Karpas-422 (cell line): ENCODE results near the gene CELF2. TPM values are rescaled to one million over a fixed set of nuclear protein-coding genes. Genes with fewer than 3 reads are reported as not detected.

ENCODE experiments used
- DNase-seq: peaks from one replicate; pipeline ENCODE4 v3.0.0-alpha.2; 2015
- H2AFZ ChIP-seq: fragments of 200-600 bp; sonication (generic); 2 replicates; pipeline ENCODE4 v1.6.1; 2014; ENCODE audit warnings: antibody characterized with exemption, low read length, mixed read lengths
- H3K27ac ChIP-seq: fragments of 200-600 bp; sonication (generic); 2 replicates; pipeline ENCODE4 v1.5.1; 2014; ENCODE audit warnings: mild to moderate bottlenecking, low read length, moderate library complexity
- H3K27me3 ChIP-seq: fragments of 200-600 bp; sonication (generic); 2 replicates; pipeline ENCODE4 v1.6.1; 2014; ENCODE audit warnings: low read length, mixed read lengths
- H3K36me3 ChIP-seq: fragments of 200-600 bp; sonication (generic); 2 replicates; pipeline ENCODE4 v1.6.1; 2014; ENCODE audit warnings: low read length, mixed read lengths; ENCODE audit not compliant: insufficient read depth
- H3K4me1 ChIP-seq: fragments of 200-600 bp; sonication (generic); 2 replicates; pipeline ENCODE4 v1.6.1; 2014; ENCODE audit warnings: mild to moderate bottlenecking, low read length, mixed read lengths
- H3K4me2 ChIP-seq: fragments of 200-600 bp; sonication (generic); 2 replicates; pipeline ENCODE4 v1.6.1; 2014; ENCODE audit warnings: low read length, low read depth, mild to moderate bottlenecking; ENCODE audit not compliant: poor library complexity, severe bottlenecking
- H3K4me3 ChIP-seq: fragments of 200-600 bp; sonication (generic); 2 replicates; pipeline ENCODE4 v1.5.1; 2014; ENCODE audit warnings: mild to moderate bottlenecking, antibody characterized with exemption, low read length, mixed read lengths
- H3K79me2 ChIP-seq: fragments of 200-600 bp; sonication (generic); 2 replicates; pipeline ENCODE4 v1.6.1; 2014; ENCODE audit warnings: mild to moderate bottlenecking, low read length, mixed read lengths
- H3K9ac ChIP-seq: fragments of 200-600 bp; sonication (generic); 2 replicates; pipeline ENCODE4 v1.6.0; 2014; ENCODE audit warnings: low read length
- H3K9me2 ChIP-seq: fragments of 200-600 bp; sonication (generic), shearing (Covaris generic); replicated peaks from 2 replicates; pipeline ENCODE4 v1.6.0; 2014; ENCODE audit warnings: mild to moderate bottlenecking, low read length, moderate library complexity; ENCODE audit not compliant: insufficient read depth
- H3K9me3 ChIP-seq: fragments of 300-700, 200-600 bp; sonication (generic); 2 replicates; pipeline ENCODE4 v1.6.1; 2014; ENCODE audit warnings: low read length, mixed read lengths
- H4K20me1 ChIP-seq: fragments of 200-600 bp; sonication (generic); 2 replicates; pipeline ENCODE4 v1.6.1; 2014; ENCODE audit warnings: mild to moderate bottlenecking, antibody characterized with exemption, low read length, low read depth; ENCODE audit not compliant: insufficient read depth
- total RNA-seq: library from RNA; depleted of rRNA; stranded (reverse); fragments of >200 nt; shearing (Covaris generic); gene quantifications from 2 replicates; pipeline ENCODE4 v1.2.3, GENCODE V29; 2014; ENCODE audit warnings: low replicate concordance

CELF2 gene
- total RNA-seq, 1 experiment from 2014 or later = 2.3 TPM

GRCh38 chr10:11313463-11313862 lies 295.8 kb downstream of the CELF2 start:
- Histone ChIP-seq H2AFZ (no peak overlapping the region), H4K20me1 (no peaks in the 10 kb centered on the region), H3K9ac (no peak overlapping the region), H3K4me1 (no peaks in the 10 kb centered on the region), H3K4me2 (no peak overlapping the region), H3K4me3 (no peak overlapping the region), H3K27me3 (no peaks in the 10 kb centered on the region), H3K79me2 (no peaks in the 10 kb centered on the region), H3K27ac (no peak overlapping the region), H3K9me2 (no peaks in the 10 kb centered on the region), H3K9me3 (no peaks in the 10 kb centered on the region), H3K36me3 (no peaks in the 10 kb centered on the region)
- DNase-seq = no peak

DNA sequence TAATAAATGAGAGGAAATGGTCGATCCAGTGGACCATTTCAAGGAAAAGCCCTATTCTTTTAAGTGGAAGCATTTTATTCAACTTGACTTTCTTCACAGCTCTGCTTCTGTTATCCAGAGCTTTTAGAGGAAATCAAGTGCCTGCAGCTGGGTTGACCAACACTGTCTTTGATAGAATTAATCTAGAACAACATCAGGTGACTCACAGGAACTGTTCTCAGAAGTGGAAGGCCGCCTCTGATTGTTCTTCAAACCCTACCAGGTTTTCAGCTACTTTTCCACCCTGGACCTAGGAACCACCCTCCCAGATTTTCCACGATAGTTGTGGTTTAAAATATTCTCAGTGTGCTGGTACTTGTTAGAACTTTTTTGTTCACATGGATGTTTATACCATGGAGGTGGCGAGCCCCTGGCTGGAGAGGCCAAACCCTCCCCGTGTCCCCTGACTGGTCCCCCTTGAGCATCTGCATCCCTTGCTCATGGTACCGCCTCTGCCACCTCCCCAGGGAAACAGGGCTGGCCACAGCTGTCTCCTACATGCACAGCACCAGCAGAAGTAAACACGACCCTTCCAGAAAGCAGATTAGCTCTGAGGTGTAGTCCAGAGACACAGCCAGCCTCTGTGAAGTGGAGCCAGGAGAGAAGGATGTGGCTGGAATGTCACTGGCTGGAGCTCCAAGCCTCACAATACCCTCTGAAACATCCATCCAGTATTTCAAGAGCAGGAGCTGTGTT lies 300.4 kb downstream of the CELF2 start:
- Histone ChIP-seq H2AFZ (no peak overlapping the region), H3K4me1 (no peaks in the 10 kb centered on the region), H3K9me3 (no peaks in the 10 kb centered on the region), H3K79me2 (no peaks in the 10 kb centered on the region), H3K4me3 (no peak overlapping the region), H3K4me2 (no peak overlapping the region), H3K9ac (no peak overlapping the region), H3K9me2 (no peaks in the 10 kb centered on the region), H3K27me3 (no peaks in the 10 kb centered on the region), H3K36me3 (no peaks in the 10 kb centered on the region), H4K20me1 (no peaks in the 10 kb centered on the region), H3K27ac (no peak overlapping the region)
- no peak for DNase-seq

GRCh38 chr10:11318826-11319598 lies 301.3 kb downstream of the CELF2 start:
- H4K20me1 ChIP-seq = no peaks in the 10 kb centered on the region
- H3K4me1 ChIP-seq = no peaks in the 10 kb centered on the region
- H3K9me3 ChIP-seq = no peaks in the 10 kb centered on the region
- no peak overlapping the region for H3K27ac ChIP-seq
- H3K36me3 ChIP-seq = no peaks in the 10 kb centered on the region
- H3K9ac ChIP-seq = no peak overlapping the region
- no peaks in the 10 kb centered on the region for H3K27me3 ChIP-seq
- H3K79me2 ChIP-seq = no peaks in the 10 kb centered on the region
- H3K4me3 ChIP-seq = no peak overlapping the region
- H2AFZ ChIP-seq = no peak overlapping the region
- no peaks in the 10 kb centered on the region for H3K9me2 ChIP-seq
- no peak for DNase-seq
- no peak overlapping the region for H3K4me2 ChIP-seq

DNA sequence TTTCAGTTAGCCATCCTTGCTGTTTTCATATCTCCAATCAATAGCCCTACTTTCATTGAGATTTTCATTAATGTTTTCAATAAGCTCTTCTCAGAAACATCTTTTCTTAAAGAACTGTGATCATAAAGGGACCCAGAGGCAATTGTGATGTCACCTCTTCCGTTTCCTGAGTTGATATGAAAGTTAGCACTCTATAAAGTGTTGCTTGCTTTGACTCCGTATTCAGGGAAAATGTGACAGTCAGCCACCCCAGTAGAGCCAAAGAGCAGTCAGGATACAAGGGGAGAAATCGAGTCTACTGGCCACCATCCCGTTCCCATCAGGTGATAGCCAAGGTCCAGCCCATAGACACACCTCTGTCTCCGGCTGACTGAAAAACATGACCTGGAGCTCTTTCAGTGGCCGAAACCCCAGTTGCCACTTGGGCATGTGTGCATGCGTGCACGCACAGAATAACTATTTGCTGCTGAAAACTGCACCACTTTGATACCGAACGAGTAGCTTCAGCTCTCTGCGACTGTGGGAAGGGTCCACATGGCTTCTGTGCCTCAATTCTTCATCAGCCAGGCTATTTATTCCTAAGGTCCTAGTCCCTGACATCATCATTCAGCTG lies 302.4 kb downstream of the CELF2 start:
- Histone ChIP-seq H3K79me2 (no peaks in the 10 kb centered on the region), H3K4me2 (no peak overlapping the region), H3K4me3 (no peak overlapping the region), H3K27me3 (no peaks in the 10 kb centered on the region), H3K9ac (no peak overlapping the region), H3K9me3 (no peaks in the 10 kb centered on the region), H3K9me2 (no peaks in the 10 kb centered on the region), H3K4me1 (no peaks in the 10 kb centered on the region), H3K36me3 (no peaks in the 10 kb centered on the region), H3K27ac (no peak overlapping the region), H4K20me1 (no peaks in the 10 kb centered on the region), H2AFZ (no peak overlapping the region)
- no peak for DNase-seq

DNA sequence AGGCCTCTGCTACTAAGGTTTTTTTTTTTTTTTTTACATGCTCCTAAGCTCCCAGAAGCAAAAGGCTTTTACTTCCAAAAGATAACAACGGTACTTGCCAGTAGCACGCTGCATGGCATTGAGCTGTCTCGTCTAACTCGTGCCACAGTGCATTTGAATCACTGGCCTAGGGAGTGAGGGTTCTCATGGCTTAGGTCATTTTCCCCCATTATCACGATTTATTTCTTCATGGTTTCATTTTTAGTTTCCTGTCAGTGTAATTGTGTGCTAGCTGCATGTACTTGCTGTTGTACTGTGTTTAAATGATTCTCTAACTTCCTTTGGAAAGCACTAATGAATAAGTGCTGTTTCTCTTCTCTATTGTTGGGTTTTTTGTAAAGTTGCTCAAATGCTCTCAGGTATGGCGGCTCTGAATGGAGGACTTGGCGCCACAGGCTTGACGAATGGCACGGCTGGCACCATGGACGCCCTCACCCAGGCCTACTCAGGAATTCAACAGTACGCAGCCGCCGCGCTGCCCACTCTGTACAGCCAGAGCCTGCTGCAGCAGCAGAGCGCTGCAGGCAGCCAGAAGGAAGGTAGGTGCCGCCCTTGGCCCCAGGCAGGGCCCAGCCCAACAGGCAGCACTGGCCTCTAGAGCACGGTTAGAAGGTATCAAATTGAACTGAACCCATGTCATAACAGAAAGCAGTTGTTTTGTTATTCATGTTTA lies 303.3 kb downstream of the CELF2 start:
- H3K27ac ChIP-seq = no peak overlapping the region

DNA sequence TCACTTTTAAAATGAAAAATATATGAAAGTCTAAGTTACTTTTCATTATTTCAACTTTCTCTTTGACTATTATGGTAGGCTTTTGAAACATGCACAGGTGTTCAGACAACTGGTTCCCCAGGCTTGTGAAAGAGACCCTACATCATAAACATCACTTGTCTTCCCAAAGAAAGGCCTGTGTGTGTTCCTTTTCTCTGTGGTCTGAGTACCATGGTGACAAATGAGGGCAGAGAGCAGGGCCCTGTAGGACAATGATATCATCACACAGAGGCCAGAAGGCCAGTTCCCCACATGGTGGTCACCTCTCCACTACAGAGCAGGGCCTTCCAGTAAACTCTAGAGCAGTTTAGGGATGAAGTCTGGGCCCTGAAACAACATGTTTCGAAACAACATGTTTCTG lies 305.0 kb downstream of the CELF2 start:
- H3K9me3 ChIP-seq = no peaks in the 10 kb centered on the region
- H3K36me3 ChIP-seq = no peaks in the 10 kb centered on the region
- H4K20me1 ChIP-seq = 0 out of 2 replicates have a peak, but pooled peaks cover under 1% of the 10 kb centered on the region
- no peaks in the 10 kb centered on the region for H3K27me3 ChIP-seq
- no peaks in the 10 kb centered on the region for H3K79me2 ChIP-seq
- H3K27ac ChIP-seq = no peak overlapping the region
- no peak overlapping the region for H2AFZ ChIP-seq
- H3K9me2 ChIP-seq = no peaks in the 10 kb centered on the region
- H3K4me2 ChIP-seq = no peak overlapping the region
- no peak overlapping the region for H3K9ac ChIP-seq
- no peak for DNase-seq
- H3K4me3 ChIP-seq = no peak overlapping the region
- H3K4me1 ChIP-seq = no peaks in the 10 kb centered on the region

More for the DNA sequence above, 303.3 kb downstream of the CELF2 start:
- H3K36me3 ChIP-seq = no peaks in the 10 kb centered on the region
- H4K20me1 ChIP-seq = no peaks in the 10 kb centered on the region
- H2AFZ ChIP-seq = no peak overlapping the region
- H3K79me2 ChIP-seq = no peaks in the 10 kb centered on the region
- no peak overlapping the region for H3K4me2 ChIP-seq
- DNase-seq = no peak
- no peak overlapping the region for H3K4me3 ChIP-seq
- no peaks in the 10 kb centered on the region for H3K27me3 ChIP-seq
- no peaks in the 10 kb centered on the region for H3K9me2 ChIP-seq
- H3K9me3 ChIP-seq = no peaks in the 10 kb centered on the region
- H3K9ac ChIP-seq = no peak overlapping the region
- H3K4me1 ChIP-seq = no peaks in the 10 kb centered on the region

- H3K4me1 ChIP-seq = no peaks in the 10 kb centered on the region
- H2AFZ ChIP-seq = no peak overlapping the region
- H3K36me3 ChIP-seq = no peaks in the 10 kb centered on the region
- H3K27me3 ChIP-seq = no peaks in the 10 kb centered on the region
- no peaks in the 10 kb centered on the region for H3K9me2 ChIP-seq
- no peak overlapping the region for H3K4me3 ChIP-seq
- H3K79me2 ChIP-seq = no peaks in the 10 kb centered on the region
- H3K27ac ChIP-seq = no peak overlapping the region
- 0 out of 2 replicates have a peak, but pooled peaks cover 3% of the 10 kb centered on the region for H4K20me1 ChIP-seq
- no peaks in the 10 kb centered on the region for H3K9me3 ChIP-seq
- H3K4me2 ChIP-seq = no peak overlapping the region
- no peak overlapping the region for H3K9ac ChIP-seq
- no peak for DNase-seq
These were observed 307.2 kb downstream of the CELF2 start for GRCh38 chr10:11324761-11325321.
